ENCODE data around the gene COA5. TPM values are rescaled to one million over a fixed set of nuclear protein-coding genes. Genes with fewer than 3 reads are reported as not detected.

The COA5 gene
- total RNA-seq, 4 donors from 2014 or later, result 17.6 to 40.0 (median 21.6) TPM

- TF ChIP-seq CTCF (IDR thresholded peaks at IDR 0.05), result no peak
- ATAC-seq (ENCODE audit: low FRiP score) (no peak), DNase-seq (ENCODE audit: low spot score) (no peak)
Measured at GRCh38 chr2:98554116-98554861, 54.0 kb downstream of the COA5 start.

GRCh38 chr2:98552499-98553179, 55.7 kb downstream of the COA5 start:
- ATAC-seq (ENCODE audit: low FRiP score) (no peak), DNase-seq (ENCODE audit: low spot score) (no peak)
- no peak for TF ChIP-seq CTCF (IDR thresholded peaks at IDR 0.05)

- no peak for TF ChIP-seq CTCF (IDR thresholded peaks at IDR 0.05)
- ATAC-seq (ENCODE audit: low FRiP score) (no peak), DNase-seq (ENCODE audit: low spot score) (no peak)
Measured at GRCh38 chr2:98551316-98551715, 57.0 kb downstream of the COA5 start.

- no peak for TF ChIP-seq CTCF (IDR thresholded peaks at IDR 0.05)
- DNase-seq (ENCODE audit: low spot score) (no peak), ATAC-seq (ENCODE audit: low FRiP score) (no peak)
Measured at GRCh38 chr2:98550165-98550564, 58.1 kb downstream of the COA5 start.

Other genes with a start within 250 kb of the COA5 start
- 10 to 100 TPM; 19.6 to 32.2 (median 28.0) TPM for gene INPP4A, start 163.7 kb downstream of the COA5 start, total RNA-seq
- 10 to 100 TPM; 32.9 to 56.4 (median 49.7) TPM for gene UNC50, start 77 bp upstream of the COA5 start, total RNA-seq
- 10 to 100 TPM; 20.1 to 93.7 (median 43.2) TPM for gene MGAT4A, start 122.6 kb upstream of the COA5 start, total RNA-seq

All from omental fat pad (tissue), 4 donors.